ENCODE measurements around the gene MRPS34. TPM values are rescaled to one million over a fixed set of nuclear protein-coding genes. Genes with fewer than 3 reads are reported as not detected.

The MRPS34 gene
- total RNA-seq, 1 donor from 2014 or later = 74.0 TPM

DNA sequence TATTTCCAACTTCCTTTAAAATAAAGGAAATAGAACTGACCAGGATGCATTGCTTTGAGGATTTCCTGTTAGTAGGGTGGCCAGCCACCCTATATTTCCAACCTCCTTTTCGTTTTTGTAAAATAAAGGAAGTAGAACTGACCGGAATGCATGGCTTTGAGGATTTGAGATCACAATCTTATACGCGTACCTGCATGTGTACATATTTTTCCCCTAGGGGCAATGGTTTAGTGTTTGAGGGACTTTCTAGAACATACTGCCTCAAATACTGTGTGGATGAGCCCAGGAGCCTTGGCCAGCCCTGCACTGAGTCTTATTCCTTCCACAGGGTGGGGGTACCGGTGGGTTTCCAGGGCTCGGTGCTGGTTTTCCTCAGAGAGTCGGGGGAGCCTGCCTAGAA, 41.3 kb downstream of the MRPS34 start:
- Mint-ChIP-seq H3K36me3 (ENCODE audit: low read depth, unreplicated experiment) (peaks cover 12% of the 10 kb centered on the region), H3K27me3 (ENCODE audit: low read depth, unreplicated experiment) (no peaks in the 10 kb centered on the region), H3K4me3 (ENCODE audit: unreplicated experiment) (no peak overlapping the region), H3K27ac (ENCODE audit: unreplicated experiment) (no peak overlapping the region), H3K4me1 (ENCODE audit: low read depth, unreplicated experiment) (no peaks in the 10 kb centered on the region), H3K9me3 (ENCODE audit: unreplicated experiment) (no peaks in the 10 kb centered on the region)
- no peak overlapping the region for H3K27ac ChIP-seq (ENCODE audit: low read depth, low read length)
- no peak for DNase-seq (ENCODE audit: low read depth)
- peaks cover 12% of the 10 kb centered on the region for H3K9me3 ChIP-seq (ENCODE audit: insufficient read depth, low read depth, low read length)
- TF ChIP-seq EZH2 (IDR thresholded peaks at IDR 0.05; ENCODE audit: insufficient read depth, low read length) = no peak
- TF ChIP-seq, protein P1, sequence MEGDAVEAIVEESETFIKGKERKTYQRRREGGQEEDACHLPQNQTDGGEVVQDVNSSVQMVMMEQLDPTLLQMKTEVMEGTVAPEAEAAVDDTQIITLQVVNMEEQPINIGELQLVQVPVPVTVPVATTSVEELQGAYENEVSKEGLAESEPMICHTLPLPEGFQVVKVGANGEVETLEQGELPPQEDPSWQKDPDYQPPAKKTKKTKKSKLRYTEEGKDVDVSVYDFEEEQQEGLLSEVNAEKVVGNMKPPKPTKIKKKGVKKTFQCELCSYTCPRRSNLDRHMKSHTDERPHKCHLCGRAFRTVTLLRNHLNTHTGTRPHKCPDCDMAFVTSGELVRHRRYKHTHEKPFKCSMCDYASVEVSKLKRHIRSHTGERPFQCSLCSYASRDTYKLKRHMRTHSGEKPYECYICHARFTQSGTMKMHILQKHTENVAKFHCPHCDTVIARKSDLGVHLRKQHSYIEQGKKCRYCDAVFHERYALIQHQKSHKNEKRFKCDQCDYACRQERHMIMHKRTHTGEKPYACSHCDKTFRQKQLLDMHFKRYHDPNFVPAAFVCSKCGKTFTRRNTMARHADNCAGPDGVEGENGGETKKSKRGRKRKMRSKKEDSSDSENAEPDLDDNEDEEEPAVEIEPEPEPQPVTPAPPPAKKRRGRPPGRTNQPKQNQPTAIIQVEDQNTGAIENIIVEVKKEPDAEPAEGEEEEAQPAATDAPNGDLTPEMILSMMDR (IDR thresholded peaks at IDR 0.05; ENCODE audit: insufficient read depth, low read depth, low read length) = no peak
- no peak overlapping the region for H3K9ac ChIP-seq (ENCODE audit: low read length)
- no peak overlapping the region for H2AFZ ChIP-seq (ENCODE audit: low read depth, low read length)
- H4K20me1 ChIP-seq (ENCODE audit: insufficient read depth, low read length) = peaks cover 61% of the 10 kb centered on the region
- H3K27me3 ChIP-seq (ENCODE audit: insufficient read depth, low read length) = no peaks in the 10 kb centered on the region
- FAIRE-seq = no peak
- H3K4me2 ChIP-seq (ENCODE audit: low read length) = no peak overlapping the region
- peaks cover 12% of the 10 kb centered on the region for H3K36me3 ChIP-seq (ENCODE audit: insufficient read depth, low read length)
- peaks cover 44% of the 10 kb centered on the region for H3K79me2 ChIP-seq (ENCODE audit: insufficient read depth, low read length)
- no peak overlapping the region for H3K4me3 ChIP-seq (ENCODE audit: insufficient read depth, low read depth, low read length)
- H3K4me1 ChIP-seq (ENCODE audit: insufficient read depth, low read length) = no peaks in the 10 kb centered on the region

DNA sequence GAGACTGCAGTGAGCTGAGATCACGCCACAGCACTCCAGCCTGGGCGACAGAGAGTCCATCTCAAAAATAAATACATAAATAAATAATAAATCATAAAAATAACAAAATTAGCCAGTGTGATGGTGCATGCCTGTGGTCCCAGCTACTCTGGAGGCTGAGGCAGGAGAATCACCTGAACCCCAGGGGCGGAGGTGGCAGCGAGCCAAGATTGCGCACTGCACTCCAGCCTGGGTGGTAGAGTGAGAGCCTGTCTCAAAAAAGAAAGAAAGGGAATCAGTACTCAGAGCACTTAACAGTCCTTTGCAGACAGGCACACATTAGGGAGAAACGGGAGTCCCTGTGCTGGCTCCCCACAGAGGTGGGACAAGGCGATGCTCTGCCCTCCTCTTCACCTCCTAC, 41.9 kb downstream of the MRPS34 start:
- Mint-ChIP-seq H3K4me3 (ENCODE audit: unreplicated experiment) (no peak overlapping the region), H3K4me1 (ENCODE audit: low read depth, unreplicated experiment) (no peaks in the 10 kb centered on the region), H3K36me3 (ENCODE audit: low read depth, unreplicated experiment) (peaks cover 12% of the 10 kb centered on the region), H3K27ac (ENCODE audit: unreplicated experiment) (no peak overlapping the region), H3K27me3 (ENCODE audit: low read depth, unreplicated experiment) (no peaks in the 10 kb centered on the region), H3K9me3 (ENCODE audit: unreplicated experiment) (no peaks in the 10 kb centered on the region)
- Histone ChIP-seq H3K27me3 (ENCODE audit: insufficient read depth, low read length) (no peaks in the 10 kb centered on the region), H3K36me3 (ENCODE audit: insufficient read depth, low read length) (peaks cover 12% of the 10 kb centered on the region), H3K4me2 (ENCODE audit: low read length) (no peak overlapping the region), H4K20me1 (ENCODE audit: insufficient read depth, low read length) (peaks cover 62% of the 10 kb centered on the region), H3K79me2 (ENCODE audit: insufficient read depth, low read length) (peaks cover 48% of the 10 kb centered on the region), H3K9ac (ENCODE audit: low read length) (no peak overlapping the region), H3K4me1 (ENCODE audit: insufficient read depth, low read length) (no peaks in the 10 kb centered on the region), H3K27ac (ENCODE audit: low read depth, low read length) (no peak overlapping the region), H2AFZ (ENCODE audit: low read depth, low read length) (no peak overlapping the region), H3K9me3 (ENCODE audit: insufficient read depth, low read depth, low read length) (peaks cover 11% of the 10 kb centered on the region), H3K4me3 (ENCODE audit: insufficient read depth, low read depth, low read length) (no peak overlapping the region)
- FAIRE-seq (no peak), DNase-seq (ENCODE audit: low read depth) (no peak)
- TF ChIP-seq EZH2 (IDR thresholded peaks at IDR 0.05; ENCODE audit: insufficient read depth, low read length) = no peak
- TF ChIP-seq, protein P1 (IDR thresholded peaks at IDR 0.05; ENCODE audit: insufficient read depth, low read depth, low read length) = no peak

DNA sequence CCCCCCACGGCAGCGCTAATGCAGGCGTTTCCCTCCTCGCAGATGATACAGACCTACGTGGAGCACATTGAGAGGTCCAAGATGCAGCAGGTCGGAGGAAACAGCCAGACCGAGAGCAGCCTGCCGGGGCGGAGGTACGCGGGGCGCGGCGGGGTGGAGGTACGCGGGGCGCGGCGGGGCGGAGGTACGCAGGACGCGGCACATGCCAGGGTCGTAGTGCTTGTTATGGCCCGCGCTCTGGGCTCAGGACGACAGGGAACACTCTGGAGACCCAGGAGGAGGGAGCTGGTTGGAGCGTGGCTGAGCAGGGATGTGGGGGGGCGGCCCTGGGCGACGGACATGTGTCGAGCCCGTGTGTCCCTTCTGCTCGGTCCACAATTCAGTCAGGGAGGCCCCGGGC, 43.5 kb downstream of the MRPS34 start:
- Histone ChIP-seq H3K27ac (ENCODE audit: low read depth, low read length) (no peak overlapping the region), H4K20me1 (ENCODE audit: insufficient read depth, low read length) (peaks cover 53% of the 10 kb centered on the region), H3K36me3 (ENCODE audit: insufficient read depth, low read length) (peaks cover 7% of the 10 kb centered on the region), H3K4me3 (ENCODE audit: insufficient read depth, low read depth, low read length) (no peak overlapping the region), H3K9ac (ENCODE audit: low read length) (no peak overlapping the region), H3K27me3 (ENCODE audit: insufficient read depth, low read length) (no peaks in the 10 kb centered on the region), H2AFZ (ENCODE audit: low read depth, low read length) (no peak overlapping the region), H3K79me2 (ENCODE audit: insufficient read depth, low read length) (peaks cover 40% of the 10 kb centered on the region), H3K4me1 (ENCODE audit: insufficient read depth, low read length) (no peaks in the 10 kb centered on the region), H3K9me3 (ENCODE audit: insufficient read depth, low read depth, low read length) (no peaks in the 10 kb centered on the region), H3K4me2 (ENCODE audit: low read length) (no peak overlapping the region)
- Mint-ChIP-seq H3K36me3 (ENCODE audit: low read depth, unreplicated experiment) (peaks cover 9% of the 10 kb centered on the region), H3K27me3 (ENCODE audit: low read depth, unreplicated experiment) (no peaks in the 10 kb centered on the region), H3K4me1 (ENCODE audit: low read depth, unreplicated experiment) (no peaks in the 10 kb centered on the region), H3K9me3 (ENCODE audit: unreplicated experiment) (no peaks in the 10 kb centered on the region), H3K27ac (ENCODE audit: unreplicated experiment) (peak overlapping the region; percentile 34), H3K4me3 (ENCODE audit: unreplicated experiment) (no peak overlapping the region)
- TF ChIP-seq EZH2 (IDR thresholded peaks at IDR 0.05; ENCODE audit: insufficient read depth, low read length) = no peak
- TF ChIP-seq, protein P1 (IDR thresholded peaks at IDR 0.05; ENCODE audit: insufficient read depth, low read depth, low read length) = no peak
- DNase-seq (ENCODE audit: low read depth) (no peak), FAIRE-seq (no peak)

Measured in astrocyte (in vitro differentiated cells and primary cell).